Femur (tissue), 1 donor: ENCODE results near the gene SMAGP.
"Not testable (repeated sequence)": the region's sequence is repeated elsewhere in the genome, so short reads cannot be mapped to it uniquely, and the experiment has no call there.

Source experiments
- DNase-seq: peaks from one replicate; pipeline ENCODE4 v3.0.0-alpha.2; 2017

Gene SMAGP

DNA sequence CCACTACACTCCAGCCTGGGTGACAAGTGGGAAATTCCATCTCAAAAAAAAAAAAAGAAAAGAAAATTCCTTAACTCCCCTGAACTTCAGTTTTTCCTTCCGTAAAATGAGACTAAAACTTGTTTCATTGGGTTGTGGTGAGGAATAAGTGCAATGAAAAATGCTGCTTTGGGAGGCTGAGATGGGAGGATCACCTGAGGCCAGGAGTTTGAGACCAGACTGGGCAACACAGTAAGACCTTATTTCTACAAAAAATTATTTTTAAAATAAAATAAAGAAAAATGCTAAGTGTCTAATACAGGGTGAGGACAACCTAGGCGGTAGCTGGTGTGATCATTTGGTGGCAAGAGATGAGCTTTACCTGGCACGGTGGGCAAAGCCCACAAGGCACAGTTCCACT lies 6.9 kb downstream of the SMAGP start:
- DNase-seq, result no peak

DNA sequence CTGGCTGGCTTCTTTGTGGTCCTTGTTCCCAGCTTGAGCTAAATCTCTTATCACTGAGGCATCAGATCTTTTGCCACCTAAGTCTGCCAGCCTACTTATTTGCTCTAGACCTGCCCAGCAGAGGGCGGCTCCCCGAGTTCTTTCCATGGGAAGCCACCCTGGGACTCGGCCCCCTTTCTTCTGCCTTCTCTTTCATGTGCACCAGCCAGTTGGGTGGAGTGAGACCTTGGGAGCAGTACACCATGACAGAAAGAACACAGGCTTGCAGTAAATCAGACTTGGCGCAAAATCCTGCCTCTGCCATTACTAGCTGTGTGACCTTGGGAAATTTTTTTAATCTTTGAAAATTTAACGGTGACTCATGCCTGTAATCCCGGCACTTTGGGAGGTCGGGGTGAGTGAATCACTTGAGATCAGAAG lies 7.4 kb downstream of the SMAGP start:
- no peak for DNase-seq

DNA sequence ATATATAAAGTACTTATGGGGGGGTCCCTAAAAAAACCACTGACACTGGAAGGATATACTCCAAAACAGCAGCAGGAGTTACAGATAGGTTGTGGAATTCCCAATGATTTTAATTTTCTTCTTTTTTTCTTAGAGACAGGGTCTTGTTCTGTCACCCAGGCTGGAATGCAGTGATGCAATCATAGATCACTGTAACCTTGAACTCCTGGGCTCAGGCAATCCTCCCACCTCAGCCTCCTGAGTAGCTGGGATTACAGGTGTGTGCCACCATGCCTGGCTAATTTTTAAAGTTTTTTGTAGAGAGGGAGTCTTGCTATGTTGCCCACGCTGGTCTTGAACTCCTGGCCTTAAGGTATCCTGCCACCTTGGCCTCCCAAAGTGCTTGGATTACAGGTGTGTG lies 10.6 kb downstream of the SMAGP start:
- not testable (repeated sequence) for DNase-seq

DNA sequence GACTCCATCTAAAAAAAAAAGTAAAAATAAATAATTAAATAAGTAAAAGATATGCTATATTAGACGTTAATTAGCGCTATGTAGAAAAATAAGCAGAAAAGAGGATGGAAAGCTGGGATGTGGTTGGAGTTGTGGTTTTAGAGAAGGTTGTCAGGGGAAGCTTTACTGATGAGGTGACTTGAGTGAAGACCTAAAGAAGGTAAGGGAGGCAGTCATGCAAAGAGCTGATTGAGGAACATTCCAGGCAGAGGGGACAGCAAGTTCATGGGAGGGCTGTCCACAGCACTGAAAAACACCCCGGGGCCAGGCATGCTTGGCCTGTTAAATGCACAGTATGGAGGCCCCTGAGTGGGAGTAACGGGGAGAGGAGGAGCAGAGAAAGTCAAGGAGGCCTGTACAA lies 15.7 kb downstream of the SMAGP start:
- no peak for DNase-seq

DNA sequence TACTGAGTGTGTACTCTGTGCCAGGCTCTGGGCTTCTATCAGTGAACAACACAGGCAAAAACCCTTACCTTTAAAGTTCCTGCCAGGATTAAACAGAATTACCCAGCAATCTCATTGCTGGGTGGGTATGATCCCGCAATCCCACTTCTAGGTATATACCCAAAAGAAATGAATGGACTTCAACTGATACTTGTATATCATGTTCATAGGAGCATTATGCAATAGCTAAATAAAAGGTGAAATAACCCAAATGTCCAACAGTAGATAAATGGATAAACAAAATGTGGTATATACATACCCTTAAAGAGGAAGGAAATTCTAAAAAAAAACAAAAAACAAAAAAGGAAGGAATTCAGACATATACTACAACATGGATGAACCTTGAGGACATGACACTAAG lies 16.9 kb downstream of the SMAGP start:
- no peak for DNase-seq

DNA sequence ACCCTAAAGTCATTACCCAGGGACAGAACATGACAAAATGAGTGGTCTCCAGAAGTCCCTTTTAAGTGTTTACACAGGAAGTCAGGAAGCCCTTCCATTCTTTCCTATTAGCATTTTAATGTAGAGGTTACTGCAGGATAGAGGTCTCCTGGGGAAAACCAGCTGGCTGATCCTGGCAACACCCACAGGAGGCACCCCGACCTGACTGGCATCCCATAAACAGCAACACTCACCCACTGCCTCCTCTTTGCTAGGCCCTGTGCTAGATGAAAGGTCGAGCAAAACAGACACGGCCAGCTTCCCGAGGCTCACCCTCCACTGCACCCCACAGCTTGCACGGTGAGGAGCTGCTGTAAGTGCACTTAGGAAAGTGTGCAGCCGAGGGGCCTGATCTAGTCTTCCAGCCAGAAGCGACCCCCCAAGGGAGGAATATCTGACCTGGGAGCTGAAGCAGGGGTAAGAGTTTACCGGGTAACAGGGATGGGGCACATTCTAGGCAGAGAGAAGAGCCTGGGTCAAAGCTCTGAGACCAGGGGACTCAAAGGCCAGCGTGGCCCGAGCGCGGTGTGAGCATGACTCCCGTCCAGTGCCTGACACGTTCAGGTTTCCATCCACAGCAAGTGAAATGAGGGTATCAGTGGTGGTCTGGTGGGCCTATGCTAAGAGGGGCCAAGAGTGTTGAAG lies 22.6 kb downstream of the SMAGP start:
- DNase-seq, result no peak

DNA sequence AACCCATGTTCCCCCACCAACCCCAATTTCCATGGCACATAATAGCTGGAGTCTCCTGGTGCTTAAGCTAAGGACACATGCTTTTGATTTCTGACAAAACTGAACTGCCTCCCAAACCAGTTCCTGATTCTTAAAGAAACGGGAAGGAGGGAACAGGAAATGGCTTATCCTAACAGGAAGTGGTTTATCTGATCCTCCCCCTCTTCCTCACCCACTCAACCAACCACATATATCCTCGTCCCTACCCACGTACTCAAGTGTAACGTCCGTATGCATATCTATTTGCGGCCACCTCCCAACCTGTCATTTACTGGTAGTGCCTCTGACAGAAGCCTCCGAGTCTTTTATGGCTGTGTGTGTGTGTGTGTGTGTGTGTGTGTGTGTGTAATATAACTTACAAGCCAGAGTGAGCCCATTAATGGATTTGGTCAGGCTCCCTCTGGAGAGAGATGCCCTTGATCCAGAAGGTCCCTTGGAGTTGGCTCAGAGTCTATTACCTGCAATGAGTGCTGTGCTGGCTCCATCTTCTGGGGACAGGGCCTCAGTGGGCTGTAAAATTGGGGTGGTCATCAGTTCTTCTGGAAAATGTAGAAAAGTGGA lies 23.9 kb downstream of the SMAGP start:
- peak; percentile 50 for DNase-seq

DNA sequence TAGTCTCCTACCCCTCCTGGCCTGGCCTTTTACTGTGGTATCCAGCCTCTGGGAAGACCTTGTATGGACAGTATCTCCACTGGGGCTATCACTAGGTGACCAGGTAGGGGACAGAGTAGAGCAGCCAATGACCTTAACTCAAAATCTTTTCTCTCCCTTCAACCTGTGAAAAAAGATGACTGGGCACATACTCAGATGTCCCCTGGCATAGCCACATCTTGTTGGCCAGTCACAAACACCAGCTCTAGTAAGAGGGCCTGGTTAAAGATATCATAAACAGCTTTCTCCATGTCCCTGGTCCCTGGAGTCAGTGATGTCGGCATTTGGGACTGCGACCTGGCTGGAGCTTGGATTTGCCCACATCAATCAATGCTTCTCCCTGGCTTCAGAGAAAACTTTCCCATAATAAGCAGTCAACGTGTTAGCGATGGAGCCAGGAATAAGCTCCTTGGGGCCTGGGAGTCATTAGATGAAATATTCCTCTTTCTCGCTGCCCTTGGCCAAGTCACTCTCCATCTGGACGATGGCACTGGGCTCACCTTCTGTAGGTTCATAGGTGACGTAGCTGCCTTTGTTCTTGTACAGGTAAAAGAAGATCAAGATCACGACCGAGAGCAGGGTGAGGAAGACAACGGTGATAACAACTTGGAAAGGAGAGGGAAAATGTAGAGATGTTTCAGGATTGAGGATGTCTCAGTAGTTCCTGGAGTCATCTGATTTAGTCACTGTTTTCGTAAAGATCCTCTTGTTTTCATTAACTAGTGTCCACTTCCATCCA lies 24.6 kb downstream of the SMAGP start:
- no peak for DNase-seq

DNA sequence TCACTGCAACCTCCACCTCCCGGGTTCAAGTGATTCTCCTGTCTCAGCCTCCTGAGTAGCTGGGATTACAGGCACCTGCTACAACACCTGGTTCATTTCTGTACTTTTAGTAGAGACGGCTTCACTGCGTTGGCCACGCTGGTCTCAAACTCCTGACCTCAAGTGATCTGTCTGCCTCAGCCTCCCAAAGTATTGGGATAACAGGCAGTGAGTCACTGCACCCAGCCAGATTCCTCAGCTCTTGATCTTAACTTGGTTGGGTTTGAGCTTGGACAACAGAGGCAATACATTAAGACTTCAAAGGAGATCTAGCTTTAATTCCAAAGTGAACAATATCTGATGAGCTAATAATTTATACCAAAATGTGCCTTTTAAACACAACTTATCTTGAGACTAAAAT lies 25.9 kb downstream of the SMAGP start:
- no peak for DNase-seq

DNA sequence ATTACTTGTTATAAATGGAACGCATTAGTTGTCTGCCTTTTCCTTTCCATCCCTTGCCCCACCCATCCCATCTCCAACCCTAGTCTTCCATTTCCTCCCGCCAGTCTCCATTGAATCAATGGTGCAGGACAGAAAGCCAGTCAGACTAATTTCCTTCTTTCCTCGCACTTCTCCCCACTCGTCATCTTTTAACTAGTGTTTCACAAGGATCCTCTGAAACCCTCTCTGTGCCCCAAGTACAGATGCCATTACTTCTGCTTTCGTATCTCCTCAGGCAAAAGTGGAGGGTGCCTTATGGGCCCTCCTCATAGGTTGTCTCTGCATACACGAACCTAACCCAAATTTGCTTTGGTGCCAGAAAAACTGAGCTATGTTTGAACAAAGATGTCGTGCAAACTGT lies 27.3 kb downstream of the SMAGP start:
- no peak for DNase-seq

DNA sequence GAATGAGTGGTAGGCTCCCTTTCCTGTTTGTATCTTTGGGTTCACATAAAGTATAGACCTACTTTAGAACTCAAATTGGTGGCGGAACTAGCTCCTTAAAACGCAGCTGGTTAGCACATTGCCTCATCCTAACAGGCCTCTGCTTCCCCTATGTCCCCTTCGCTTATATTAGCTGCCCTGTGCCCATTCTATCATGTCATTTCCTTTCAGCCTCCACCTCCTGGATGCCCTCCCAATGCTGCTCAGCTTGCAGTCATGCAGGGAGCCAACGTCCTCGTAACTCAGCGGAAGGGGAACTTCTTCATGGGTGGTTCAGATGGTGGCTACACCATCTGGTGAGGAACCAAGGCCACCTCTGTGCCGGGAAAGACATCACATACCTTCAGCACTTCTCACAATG lies 28.1 kb downstream of the SMAGP start:
- DNase-seq, result no peak

DNA sequence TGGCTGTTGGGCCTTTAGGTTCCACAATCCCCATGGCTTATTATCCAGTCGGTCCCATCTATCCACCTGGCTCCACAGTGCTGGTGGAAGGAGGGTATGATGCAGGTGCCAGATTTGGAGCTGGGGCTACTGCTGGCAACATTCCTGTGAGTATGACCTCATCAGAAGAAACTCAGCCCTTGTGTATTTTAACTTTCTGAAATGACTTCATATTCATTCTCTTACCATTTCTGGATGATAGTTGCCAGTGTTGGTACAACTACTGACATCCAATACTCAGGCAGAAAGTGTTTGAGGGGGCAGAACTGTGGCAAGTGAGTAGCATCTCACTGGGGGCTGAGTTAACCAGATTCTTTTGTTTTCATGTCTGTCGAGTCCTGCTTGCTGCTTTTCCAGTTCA lies 29.2 kb downstream of the SMAGP start:
- no peak for DNase-seq

DNA sequence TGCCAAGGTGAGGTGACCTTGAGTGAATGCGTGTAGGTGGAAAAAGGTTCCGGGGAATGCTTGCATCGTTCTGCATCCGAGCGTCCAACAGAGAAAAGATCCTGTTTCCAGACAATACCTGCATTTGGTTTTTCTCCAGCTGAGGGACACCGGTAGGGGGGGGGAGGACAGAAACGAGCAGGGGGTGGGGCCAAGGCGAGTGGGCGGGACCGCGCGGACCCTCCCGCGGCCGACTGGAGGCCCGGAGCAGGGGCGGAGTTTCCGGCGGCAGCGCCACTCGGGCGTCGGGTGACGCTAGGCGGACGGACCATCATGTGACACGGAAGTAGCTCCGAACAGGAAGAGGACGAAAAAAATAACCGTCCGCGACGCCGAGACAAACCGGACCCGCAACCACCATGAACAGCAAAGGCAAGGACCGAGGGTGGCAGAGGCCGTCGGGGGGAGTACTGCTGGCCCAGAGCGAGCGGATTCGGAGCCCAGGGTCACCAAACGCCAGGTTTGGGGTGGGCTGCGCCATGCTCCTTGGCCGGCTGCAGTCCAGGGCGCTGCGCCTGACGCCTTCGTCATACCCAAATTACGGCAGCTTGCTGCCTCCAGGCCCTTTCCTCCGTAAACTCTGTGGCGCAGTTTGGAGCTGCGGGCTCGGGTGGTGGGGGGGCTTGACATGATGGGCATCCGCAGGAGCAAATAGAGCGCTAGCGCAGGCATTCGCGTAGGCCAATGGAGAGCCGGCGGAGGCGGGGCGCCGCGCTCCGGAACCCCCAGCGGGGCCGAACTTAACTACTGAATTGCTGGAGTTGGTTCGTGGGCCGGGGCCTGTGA lies 31.5 kb downstream of the SMAGP start, which contains the start of gene DAZAP2:
DAZAP2 (plus strand) TSS at position 317 of the 825 bp plus-strand sequence; CDS start at position 399, 82 bp downstream.
- DNase-seq, result peak; percentile 97

DNA sequence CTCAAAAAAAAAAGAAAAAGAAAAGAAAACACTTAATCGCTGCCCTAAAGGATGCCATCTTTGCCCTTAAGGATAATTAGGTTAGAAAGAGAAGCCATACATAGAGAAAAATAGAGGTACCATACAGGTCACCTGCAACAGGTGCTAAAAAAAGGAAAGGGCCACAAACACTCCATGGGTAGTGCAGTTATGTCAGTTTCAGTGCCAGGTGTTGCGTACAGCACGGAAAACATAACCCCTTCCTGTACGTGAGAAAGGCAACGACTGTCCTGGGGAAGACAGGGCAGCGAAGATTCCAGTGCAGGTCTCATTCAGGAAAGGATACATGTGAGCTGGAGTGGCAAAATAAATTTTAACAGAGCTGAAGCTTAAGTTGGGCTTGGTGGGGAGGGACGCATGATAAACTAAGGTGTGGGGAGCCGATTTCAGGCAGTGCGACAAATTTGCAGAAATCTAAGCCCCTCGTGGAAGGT lies 32.1 kb downstream of the SMAGP start:
- no peak for DNase-seq

DNA sequence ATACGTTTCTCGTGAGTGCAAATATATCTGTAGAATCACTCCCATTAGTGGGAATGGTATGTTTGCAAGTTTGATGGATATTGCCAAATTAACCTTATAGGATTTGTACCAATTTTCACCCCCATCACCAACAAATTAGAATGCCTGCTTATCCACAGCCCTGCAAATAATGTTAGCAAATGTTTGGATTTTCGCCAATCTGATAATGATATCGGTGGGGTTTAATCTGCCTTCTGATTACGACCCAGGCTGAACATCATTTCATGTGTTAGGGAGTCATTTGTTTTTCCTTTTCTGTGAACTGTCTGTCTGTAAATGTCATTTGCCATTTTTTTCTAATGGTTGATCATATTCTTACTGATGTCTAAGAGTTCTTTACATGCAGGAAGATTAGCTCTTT lies 35.7 kb downstream of the SMAGP start:
- no peak for DNase-seq

DNA sequence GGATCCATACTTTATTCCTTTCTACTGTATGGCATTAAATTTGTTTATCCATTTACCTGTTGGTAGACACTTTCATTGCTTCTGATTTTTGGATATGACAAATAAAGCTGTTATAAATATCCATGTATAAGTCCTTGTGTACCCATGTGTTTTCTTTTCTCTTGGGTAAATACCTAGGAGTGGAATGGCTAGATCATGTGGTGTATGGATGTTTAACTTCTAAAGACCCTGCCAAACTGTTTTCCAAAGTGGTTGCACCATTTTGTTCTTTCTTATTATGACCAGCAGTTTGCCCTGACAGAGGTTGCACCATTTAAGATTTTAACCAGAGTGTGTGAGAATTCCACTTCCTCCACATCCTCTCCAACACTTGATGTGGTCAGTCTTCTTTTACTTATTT lies 37.6 kb downstream of the SMAGP start:
- DNase-seq, result no peak

DNA sequence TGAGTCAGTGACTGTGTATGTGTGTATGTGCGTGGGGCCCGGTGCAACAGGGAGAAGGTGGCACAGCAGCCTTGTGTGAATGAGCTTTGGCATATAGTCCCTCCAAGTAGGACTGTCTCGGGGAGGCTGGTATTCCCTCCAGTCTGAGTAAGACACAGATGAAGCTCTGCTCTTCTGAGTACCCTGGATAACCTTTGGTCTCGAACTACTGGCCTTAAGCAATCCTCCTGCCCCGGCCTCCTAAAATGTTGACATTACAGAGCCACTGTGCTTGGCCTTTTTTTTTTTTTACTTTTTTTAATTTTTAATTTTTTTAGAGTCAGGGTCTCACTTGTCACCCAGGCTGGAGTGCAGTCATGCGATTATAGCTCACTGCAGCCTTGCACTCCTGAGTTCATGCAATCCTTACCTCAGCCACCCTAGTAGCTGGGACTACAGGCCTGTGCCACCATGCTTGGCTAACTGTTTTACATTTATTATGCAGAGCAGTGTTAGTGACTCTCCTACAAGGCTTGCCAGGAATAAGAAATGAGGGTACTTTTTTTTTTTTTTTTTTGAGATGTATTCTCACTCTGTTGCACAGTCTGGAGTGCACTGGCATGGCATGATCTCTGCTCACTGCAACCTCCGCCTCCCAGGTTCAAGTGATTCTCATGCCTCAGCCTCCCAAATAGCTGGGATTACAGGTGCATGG lies 41.0 kb downstream of the SMAGP start:
- DNase-seq, result no peak

DNA sequence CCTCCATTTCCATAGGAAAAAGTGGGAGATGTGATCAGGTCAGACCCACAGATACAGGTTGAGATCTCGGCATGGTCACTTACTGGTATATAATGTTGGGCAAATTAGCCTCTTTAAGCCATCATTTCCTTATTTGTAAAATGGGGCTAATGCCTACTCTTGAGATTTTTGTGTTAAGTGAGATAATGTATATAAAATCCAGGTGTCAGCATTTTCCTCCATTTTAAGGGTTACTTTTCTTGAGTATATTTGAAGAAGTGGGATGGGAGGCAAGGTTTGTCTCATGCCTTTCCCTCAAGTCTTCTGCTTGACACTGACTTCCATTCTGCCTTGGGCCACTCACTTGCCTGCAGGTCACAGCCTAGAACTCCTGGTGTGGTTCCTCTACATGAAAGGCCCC lies 42.3 kb downstream of the SMAGP start:
- DNase-seq, result no peak

DNA sequence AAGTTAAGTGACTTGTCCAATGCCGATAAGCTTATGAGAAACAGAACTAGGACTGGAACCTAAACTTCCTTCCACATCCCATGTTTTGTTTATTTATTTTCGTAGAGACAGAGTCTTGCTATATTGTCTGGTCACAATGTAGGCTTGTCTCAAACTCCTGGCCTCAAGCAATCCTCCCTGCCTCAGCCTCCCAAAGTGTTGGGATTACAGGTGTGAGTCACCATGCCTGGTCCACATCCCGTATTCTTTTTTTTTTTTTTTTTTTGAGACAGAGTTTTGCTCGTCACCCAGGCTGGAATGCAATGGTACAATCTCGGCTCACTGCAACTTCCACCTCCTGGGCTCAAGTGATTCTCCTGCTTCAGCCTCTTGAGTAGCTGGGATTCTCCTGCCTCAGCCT lies 43.1 kb downstream of the SMAGP start:
- DNase-seq, result not testable (repeated sequence)

DNA sequence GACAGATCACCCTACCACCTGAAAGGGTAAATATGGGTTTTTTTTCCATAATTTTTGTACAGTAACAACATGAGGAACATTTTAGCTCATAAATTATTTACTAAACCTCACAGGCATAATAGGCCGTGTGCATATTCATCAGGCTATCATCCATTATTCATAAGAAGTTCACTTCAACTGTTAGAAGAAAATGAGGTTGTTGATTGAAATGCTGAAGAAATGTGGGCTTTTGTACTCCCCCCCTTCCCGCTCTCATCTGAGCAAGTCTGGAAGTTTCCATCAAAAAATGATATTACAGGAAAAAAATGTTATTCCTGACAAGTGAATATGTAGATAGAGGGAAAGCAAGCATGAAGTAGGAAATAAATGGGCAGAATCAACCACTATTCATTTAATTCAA lies 44.4 kb downstream of the SMAGP start:
- no peak for DNase-seq

DNA sequence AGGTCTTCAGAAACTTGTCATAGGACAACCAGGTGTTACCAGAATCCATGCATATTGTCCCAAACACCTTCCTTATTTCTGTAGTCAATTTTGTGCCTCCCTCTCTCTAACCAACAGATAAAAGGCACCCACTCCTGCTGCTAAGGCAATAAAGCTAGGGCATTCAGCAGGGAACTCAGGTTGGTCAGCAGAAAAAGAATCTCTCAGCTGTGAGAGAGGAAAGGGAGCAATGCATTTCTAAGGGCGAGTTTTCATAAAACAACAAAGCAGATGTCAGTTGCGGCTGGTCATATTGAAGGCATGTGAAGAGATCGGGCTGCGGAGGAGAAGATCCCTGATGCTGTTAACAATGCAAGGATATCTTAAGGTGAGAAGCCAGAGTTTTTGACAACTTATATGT lies 45.0 kb downstream of the SMAGP start:
- no peak for DNase-seq

DNA sequence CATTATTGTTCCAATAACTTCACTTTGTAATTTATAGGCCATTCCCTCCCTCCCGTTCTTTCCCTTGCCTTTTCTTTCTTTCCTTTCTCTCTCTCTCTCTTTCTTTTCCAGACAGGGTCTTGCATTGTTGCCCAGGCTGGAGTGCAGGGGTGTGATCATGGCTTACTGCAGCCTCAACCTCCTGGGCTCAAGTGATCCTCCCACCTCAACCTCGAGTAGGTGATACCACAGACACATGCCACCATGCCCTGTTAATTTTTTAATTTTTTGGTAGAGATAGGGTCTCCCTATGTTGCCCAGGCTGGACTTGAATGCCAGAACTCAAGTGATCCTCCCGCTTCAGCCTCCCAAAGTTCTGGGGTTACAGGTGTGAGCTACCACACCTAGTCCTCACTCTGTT lies 45.6 kb downstream of the SMAGP start:
- no peak for DNase-seq
